ENCODE results near the gene ALPK1.

The ALPK1 gene

DNA sequence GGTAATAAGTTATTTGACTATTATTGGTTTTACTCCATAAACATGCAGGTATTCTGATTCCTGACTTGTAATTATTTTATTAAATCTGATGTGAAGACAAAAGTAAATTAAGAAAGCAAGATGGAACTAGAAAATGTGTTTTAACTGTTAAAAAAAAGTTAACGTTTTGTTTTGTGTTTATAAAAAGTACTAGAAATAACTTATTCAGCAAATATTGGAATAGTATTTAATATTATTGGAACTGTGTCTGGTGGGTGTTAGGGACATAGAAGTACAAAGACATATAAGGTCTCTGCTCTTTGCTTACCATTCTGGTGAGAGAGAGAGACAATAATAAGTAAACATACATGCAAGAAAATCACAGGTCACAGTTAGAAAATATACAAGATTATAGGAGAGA, 27.1 kb upstream of the ALPK1 start:
- no peak for DNase-seq (ENCODE audit: extremely low read depth, low read depth)
- no peak for TF ChIP-seq CTCF (IDR thresholded peaks at IDR 0.05; ENCODE audit: low read depth, low read length)

- no peak for TF ChIP-seq CTCF (IDR thresholded peaks at IDR 0.05; ENCODE audit: low read depth, low read length)
- no peak for DNase-seq (ENCODE audit: extremely low read depth, low read depth)
These were observed 26.3 kb upstream of the ALPK1 start for GRCh38 chr4:112270640-112271421.

- no peak for DNase-seq (ENCODE audit: extremely low read depth, low read depth)
These were observed 24.9 kb upstream of the ALPK1 start for GRCh38 chr4:112272292-112272691.

DNA sequence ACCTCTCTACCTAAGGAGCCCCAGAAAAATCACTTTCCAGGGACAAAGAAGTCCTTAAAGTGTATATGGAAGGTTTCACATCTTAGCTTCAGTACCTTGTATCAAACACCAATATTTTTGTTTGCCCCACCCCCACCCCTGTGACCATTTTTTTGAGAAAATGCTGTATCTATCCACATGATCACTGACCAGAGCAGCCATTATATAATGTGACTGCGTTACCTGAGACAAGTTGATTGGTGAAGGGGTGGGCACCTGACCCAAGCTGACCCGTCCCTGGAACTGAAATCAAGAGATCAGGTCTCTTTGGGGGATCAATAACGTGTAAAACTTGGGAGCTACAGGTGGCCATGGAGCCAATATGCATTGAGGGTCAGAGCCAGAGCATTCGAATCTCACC, 22.2 kb upstream of the ALPK1 start:
- no peak for TF ChIP-seq CTCF (IDR thresholded peaks at IDR 0.05; ENCODE audit: low read depth, low read length)
- no peak for DNase-seq (ENCODE audit: extremely low read depth, low read depth)

More at GRCh38 chr4:112272292-112272691, 24.9 kb upstream of the ALPK1 start:
- TF ChIP-seq CTCF (IDR thresholded peaks at IDR 0.05; ENCODE audit: low read depth, low read length) = no peak

DNA sequence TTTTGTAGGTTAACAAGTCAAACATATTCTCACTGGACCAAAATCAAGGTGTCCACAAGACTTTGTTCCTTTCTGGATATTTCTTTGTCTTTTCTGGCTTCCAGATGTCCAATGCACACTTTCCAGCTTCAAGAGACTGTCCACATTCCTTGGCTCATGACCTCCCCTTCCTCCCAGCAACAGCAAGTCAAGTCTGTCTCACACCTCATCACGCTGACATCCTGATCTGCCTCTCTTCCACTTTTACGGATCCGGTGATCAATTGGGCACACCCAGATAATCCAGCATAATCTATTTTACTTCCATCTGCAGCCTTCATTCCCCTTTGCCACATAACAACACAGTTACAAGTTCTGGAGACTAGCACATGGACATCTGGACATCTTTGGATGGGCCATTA, 21.1 kb upstream of the ALPK1 start:
- TF ChIP-seq CTCF (IDR thresholded peaks at IDR 0.05; ENCODE audit: low read depth, low read length) = no peak
- no peak for DNase-seq (ENCODE audit: extremely low read depth, low read depth)

GRCh38 chr4:112277220-112277619, 19.9 kb upstream of the ALPK1 start:
- TF ChIP-seq CTCF (IDR thresholded peaks at IDR 0.05; ENCODE audit: low read depth, low read length) = no peak
- DNase-seq (ENCODE audit: extremely low read depth, low read depth) = no peak

DNA sequence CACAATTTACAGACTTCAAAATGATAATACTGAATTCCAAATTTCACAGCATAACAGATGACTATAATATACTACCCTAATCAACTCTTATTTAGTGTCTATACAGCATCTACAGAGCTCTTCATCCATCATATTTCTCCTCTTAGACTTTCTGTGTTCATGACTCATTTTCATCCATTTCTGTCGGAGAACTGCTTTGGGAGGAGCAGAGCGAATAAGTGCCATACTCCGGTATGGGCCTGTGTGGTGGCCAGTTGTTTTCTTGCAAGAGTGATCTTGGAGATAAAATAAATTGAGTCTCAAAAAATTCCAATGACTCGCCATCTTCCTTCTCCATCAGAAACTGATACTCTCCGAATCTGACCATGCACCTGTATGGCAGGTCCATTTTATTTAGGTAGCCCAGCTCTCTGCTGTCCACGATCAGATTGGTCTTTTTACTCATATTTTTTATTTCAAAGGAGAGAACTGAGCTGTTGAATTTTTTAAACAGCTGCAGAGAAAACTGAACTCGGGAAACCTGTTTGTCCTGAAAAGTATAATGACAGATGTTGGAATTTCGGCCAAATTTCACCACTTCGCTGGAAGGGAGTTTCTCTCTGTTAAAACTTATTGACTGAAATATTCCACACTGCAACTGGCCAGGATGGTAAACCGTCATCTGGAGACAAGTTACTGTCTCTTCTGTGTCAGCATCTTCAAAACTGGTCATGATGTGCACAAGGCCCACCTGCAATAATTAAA, 19.3 kb upstream of the ALPK1 start:
- no peak for TF ChIP-seq CTCF (IDR thresholded peaks at IDR 0.05; ENCODE audit: low read depth, low read length)
- no peak for DNase-seq (ENCODE audit: extremely low read depth, low read depth)

Measured in AG09319 (cell line).